Fibroblast of villous mesenchyme (primary cell): ENCODE measurements around the gene NR2E3. TPM values are rescaled to one million over a fixed set of nuclear protein-coding genes. Genes with fewer than 3 reads are reported as not detected.

Experiments used
- DNase-seq: peaks from one replicate; pipeline ENCODE4 v3.0.0-alpha.2; 2010; ENCODE audit warnings: low read depth
- H3K4me3 ChIP-seq: 2 replicates; pipeline ENCODE4 v1.5.1; 2011; ENCODE audit warnings: low read depth, mild to moderate bottlenecking, low read length
- total RNA-seq: library from RNA; depleted of rRNA; stranded (reverse); fragments of >200 nt; gene quantifications from 2 replicates; pipeline ENCODE4 v1.2.3, GENCODE V29; 2012
- TF ChIP-seq, protein P1 (sequence below): IDR thresholded peaks from 2 replicates; pipeline ENCODE4 v1.5.1; 2012; ENCODE audit warnings: low read depth, mild to moderate bottlenecking, low read length; ENCODE audit not compliant: insufficient read depth

Gene NR2E3
- total RNA-seq, 1 donor: 0.86 TPM

GRCh38 chr15:71784719-71785118, 25.6 kb upstream of the NR2E3 start:
- TF ChIP-seq, protein P1, sequence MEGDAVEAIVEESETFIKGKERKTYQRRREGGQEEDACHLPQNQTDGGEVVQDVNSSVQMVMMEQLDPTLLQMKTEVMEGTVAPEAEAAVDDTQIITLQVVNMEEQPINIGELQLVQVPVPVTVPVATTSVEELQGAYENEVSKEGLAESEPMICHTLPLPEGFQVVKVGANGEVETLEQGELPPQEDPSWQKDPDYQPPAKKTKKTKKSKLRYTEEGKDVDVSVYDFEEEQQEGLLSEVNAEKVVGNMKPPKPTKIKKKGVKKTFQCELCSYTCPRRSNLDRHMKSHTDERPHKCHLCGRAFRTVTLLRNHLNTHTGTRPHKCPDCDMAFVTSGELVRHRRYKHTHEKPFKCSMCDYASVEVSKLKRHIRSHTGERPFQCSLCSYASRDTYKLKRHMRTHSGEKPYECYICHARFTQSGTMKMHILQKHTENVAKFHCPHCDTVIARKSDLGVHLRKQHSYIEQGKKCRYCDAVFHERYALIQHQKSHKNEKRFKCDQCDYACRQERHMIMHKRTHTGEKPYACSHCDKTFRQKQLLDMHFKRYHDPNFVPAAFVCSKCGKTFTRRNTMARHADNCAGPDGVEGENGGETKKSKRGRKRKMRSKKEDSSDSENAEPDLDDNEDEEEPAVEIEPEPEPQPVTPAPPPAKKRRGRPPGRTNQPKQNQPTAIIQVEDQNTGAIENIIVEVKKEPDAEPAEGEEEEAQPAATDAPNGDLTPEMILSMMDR: peak; percentile 50
- no peak overlapping the region for H3K4me3 ChIP-seq
- DNase-seq: no peak

- TF ChIP-seq, protein P1: no peak
- no peak for DNase-seq
Measured at GRCh38 chr15:71785996-71786395, 24.4 kb upstream of the NR2E3 start.

GRCh38 chr15:71786673-71787072, 23.7 kb upstream of the NR2E3 start:
- H3K4me3 ChIP-seq: no peak overlapping the region
- TF ChIP-seq, protein P1: no peak
- DNase-seq: no peak

More at GRCh38 chr15:71785996-71786395, 24.4 kb upstream of the NR2E3 start:
- H3K4me3 ChIP-seq: no peak overlapping the region

GRCh38 chr15:71788646-71789579, 21.4 kb upstream of the NR2E3 start:
- TF ChIP-seq, protein P1: no peak
- peak; percentile 38 for DNase-seq
- no peak overlapping the region for H3K4me3 ChIP-seq

DNA sequence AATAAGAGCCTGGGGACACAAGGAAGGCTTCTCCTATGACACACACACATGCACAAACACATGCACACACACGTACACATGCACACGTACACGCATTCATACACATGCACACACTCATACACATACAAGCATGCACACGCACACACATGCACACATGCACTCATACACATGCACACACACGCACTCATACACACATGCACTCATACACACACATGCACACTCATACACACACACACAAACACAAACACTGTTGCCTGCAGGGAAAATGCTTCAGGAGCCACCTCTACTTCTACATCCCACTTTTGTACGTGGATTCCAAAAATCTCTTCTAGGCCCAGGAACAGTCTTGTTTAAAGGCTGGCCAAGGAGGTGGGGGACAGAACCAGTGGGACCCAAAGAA, 20.7 kb upstream of the NR2E3 start:
- TF ChIP-seq, protein P1: no peak

DNA sequence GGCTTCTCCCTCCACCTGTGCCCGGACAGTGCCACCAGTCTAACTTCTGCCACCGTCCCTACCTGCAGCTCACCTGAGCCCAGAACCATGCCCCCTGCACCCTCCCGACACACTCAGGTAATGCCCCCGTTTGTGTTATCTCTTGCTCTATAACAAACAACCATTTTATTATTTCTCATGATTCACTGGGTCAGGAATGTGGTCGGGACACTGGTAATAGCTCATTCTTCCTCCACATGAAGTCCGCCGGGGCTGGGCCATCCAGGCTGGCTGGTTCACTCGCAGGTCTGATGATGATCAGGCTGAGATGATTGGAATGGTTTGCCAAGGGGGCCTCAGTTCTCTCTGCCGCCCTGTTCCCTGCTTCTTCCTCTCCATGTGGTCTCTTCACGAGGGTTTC, 20.3 kb upstream of the NR2E3 start:
- TF ChIP-seq, protein P1: no peak
- H3K4me3 ChIP-seq: no peak overlapping the region
- DNase-seq: no peak

More for the DNA sequence above, 20.7 kb upstream of the NR2E3 start:
- no peak overlapping the region for H3K4me3 ChIP-seq
- DNase-seq: no peak
